Measurements from ENCODE around the gene ATP1B1.
"Not testable (repeated sequence)": the region's sequence is repeated elsewhere in the genome, so short reads cannot be mapped to it uniquely, and the experiment has no call there.

The ATP1B1 gene

DNA sequence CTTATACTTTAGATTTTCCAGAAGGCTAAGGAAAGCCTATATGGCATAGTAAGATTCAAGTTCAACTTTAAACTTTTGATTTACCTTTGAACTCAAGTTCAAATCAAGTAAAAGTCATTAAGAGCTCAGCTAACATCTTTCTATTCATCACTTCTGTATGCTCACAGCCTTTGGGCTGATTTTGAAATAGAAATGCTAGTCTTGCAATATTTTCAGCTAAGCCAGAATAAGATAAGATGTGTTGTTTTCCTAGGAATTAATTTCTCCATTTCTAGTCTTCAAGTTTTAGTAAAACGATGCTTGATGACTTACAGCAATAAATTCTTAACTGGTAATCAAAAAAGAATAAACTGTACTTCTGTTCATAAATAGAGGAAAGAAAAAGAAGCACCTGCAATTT lies 35.6 kb downstream of the ATP1B1 start:
- DNase-seq (ENCODE audit: low read depth, low spot score): no peak

DNA sequence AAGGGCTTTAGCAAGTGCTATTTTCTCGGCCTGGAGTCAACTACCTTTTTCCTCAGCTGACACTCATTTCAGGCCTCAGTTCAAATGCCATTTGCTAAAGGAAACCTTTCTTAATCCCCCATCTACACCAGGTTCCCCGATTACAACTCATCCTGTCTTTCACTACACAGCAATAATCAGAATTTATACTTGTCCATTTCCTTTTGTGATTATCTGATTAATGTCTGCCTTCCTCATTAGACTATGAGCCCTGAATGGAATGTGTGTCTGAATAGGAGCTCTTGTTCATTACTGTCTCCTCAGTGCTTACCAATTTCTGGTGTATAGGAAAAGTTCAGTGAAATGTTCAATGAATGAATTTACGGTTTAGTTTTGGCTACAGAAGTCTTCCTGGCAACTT lies 36.9 kb downstream of the ATP1B1 start:
- no peak for DNase-seq (ENCODE audit: low read depth, low spot score)

DNA sequence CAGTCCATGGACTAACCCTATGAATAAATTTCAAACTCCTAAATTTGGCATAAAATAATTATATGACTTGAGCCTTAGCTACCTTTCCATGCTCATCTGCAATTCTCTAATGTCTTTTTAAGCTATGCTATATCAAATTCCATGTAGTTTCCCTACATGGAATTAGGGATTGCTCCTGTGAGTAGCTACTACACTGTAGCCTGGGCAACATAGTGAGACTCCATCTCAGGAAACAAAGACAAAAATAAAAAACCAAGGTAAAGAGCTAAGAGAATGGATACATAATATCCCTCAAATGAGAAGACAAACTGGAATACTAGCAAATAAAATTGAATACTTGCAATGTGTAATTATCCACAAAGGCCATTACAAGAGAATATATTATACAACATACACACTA lies 37.5 kb downstream of the ATP1B1 start:
- no peak for DNase-seq (ENCODE audit: low read depth, low spot score)

DNA sequence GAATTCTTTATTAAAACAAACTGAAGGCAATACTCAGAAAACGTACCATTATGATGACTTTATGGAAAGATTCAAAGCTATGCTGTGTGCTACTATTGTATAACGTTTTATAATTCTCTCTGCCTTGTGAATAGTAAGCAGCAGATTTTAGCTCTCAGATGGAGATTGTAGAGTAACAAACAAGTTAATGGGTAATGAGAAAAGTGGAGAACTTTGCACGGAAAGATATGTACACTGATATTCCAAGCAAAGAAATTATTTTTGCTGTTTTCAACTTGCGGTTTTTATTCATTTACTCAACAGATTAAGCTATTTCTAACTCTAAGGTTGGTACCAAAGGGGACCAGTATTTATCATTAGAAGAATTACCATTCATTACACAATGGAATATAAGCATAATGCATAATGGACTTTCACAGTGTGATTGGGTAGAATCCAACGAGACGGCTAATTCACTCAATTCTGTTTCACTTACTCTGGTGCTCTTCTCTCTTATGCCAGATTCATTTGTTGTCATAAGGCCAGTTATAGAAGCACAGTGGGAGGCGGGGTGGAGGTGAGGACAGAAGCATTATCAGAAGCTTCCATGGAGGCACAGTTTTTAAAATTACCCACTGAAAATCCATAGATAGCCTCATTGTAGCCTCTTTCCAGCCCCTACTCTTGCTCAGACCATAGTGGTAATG lies 38.6 kb downstream of the ATP1B1 start:
- DNase-seq (ENCODE audit: low read depth, low spot score): no peak

DNA sequence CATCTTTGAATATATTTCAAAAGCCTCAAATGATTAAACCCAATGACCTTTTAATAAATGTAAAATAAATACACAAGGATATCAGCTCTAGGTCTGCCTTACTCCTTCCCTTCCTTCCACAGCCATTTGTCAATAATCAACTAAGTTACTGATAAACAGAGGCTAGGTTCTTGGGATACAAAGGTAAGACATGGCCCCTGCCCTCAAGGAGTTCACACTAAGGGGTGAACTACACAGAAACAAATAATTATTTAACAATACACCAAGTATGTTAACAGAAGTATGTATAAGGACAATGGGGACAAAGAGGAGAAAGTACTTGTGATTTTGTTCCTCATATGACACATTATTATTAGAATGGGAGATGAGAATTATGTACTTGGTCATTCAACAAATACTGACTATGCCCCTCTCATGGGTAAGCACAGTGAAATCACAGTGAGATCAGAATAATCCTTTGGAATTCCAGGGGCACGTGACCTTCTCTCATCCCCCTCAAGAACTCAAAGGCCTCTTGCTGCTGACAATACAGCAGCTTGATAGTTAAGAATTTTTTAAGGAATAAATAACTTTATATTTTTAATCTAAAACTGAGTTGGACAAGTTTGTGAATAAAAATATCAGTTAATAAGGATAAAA lies 40.2 kb downstream of the ATP1B1 start:
- DNase-seq (ENCODE audit: low read depth, low spot score): no peak

DNA sequence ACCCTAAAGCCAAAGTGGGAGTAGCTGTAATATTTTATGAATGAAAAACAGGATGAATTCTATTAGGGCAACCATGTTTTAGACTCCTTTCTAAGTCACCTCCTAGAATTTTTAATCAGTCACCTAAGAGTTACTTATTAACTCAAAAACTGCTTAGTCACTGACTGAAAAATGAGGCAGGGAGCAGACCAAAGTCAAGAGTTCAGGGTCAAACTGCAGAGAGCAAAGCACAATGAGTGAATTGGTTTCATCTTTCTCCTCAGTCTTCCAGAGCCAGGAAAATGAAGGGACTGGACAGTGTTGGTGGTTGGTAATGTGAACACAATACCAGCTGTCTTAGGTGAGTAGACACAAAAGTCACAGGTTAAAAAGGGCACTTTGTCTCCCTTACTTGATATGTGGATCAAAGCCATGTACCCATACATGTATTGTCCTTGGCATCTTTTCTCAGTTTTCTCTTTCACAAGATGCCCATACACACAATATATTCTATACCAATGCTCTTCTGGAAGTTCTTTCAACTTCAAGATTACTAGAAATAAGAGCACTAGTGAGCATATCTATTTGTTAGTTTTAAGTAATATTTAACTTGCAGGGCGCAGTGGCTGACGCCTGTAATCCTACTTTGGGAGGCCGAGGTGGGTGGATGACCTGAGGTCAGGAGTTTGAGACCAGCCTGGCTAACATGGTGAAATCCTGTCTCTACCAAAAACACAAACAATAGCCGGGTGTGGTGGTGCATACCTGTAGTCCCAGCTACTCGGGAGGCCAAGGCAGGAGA lies 42.2 kb downstream of the ATP1B1 start:
- no peak for DNase-seq (ENCODE audit: low read depth, low spot score)

DNA sequence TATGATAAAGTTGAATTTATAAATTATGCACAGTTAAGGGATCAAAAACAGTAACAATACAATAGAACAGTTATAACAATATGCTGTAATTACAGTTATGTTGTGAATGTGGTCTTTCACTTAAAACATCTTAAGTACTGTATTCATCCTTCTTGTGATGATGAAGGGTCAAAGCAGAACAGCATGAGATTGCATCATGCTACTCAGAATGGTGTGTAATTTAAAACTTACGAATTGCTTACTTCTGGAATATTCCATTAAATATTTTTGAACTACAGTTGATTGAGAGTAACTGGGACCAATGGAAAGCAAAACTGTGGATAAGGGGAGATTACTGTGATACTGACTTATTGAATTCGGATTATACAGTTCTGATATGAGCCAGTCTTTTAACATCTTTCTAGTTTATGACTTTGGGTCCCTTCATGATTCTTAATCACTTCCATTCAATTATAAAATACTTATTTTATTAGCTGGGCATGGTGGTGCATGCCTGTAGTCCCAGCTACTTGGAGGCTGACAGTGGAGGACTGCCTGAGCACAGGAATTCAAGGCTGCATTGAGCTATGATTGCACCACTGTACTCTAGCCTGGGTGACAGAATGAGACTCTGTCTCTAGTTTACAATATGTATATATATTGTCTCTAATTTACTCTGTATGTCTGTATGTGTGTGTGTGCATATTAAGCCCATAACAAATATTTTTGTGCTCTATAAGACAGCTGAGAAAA lies 43.2 kb downstream of the ATP1B1 start:
- DNase-seq (ENCODE audit: low read depth, low spot score): no peak

DNA sequence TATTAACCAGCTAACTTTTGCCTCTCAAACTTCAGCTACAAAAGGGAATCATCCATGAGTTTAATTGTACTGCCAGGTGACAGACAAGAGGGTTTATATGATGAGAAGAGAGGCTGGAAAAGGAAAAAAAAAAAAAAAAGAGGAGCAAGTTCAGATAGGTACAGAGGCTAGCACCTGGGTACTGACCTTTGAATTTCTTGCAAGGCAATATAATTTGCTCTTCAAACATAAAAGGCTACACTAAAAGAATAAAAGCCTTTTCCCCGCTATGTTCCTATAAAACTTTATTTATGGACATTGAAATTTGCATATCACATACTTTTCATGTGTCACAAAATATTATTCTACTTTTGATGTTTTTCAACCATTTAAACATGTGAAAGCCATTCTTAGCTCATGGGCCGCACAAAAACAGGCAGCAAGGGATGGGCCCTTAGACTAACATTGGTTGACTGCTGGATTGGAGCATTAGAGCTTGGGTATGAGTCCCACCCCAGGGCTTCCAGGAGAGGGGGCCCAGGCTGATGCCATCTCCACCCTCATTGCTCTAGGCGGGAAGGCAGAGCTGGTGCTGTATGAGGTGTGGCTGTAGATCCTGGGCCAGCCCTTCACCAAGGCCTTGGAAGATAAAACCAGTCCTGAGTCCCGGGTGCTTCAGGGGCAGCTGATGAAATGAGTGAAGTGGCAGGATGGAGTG lies 44.3 kb downstream of the ATP1B1 start:
- DNase-seq (ENCODE audit: low read depth, low spot score): no peak

DNA sequence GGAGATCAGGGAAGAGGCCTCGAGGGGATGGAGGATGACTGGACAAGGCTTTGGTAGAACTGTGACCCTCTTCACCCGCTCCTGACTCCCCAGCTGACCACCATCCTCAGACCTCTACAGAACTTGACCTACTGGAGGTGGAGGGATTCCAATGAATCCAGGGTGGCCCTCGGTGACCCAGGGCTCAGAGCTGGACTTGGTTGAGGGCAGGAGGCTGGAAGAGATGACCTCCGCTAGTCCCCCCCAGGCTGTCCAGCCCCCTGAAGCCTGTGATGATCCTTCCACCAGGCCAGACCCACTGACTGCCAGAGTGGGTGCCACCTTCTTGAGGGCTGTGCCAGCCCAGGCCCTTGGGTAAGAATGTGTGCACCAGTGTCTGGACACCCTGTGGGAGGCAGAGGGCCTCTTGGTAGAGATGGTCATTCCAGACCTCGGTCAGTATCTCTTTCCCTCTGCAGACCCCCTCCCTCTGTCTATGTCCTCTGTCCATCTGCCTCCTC lies 44.9 kb downstream of the ATP1B1 start:
- no peak for DNase-seq (ENCODE audit: low read depth, low spot score)

DNA sequence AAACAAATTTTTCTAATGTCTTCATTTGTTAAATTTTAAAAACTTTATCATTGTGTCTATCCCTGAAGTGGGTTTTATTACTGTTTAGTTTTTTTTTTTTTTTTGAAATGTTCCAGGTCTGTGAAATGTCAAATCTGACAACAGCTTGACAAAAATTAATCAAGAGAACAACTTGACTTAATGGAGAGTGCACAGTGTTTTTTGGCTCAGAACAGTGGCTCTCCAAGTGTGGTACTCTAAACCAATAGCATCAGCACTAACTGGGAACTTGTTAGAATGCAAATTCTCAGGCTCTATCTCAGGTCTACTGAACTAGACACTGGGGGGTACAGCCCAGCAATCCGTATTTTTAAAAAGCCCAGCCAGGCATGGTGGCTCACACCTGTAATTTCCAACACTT lies 49.2 kb downstream of the ATP1B1 start:
- DNase-seq (ENCODE audit: low read depth, low spot score): no peak

DNA sequence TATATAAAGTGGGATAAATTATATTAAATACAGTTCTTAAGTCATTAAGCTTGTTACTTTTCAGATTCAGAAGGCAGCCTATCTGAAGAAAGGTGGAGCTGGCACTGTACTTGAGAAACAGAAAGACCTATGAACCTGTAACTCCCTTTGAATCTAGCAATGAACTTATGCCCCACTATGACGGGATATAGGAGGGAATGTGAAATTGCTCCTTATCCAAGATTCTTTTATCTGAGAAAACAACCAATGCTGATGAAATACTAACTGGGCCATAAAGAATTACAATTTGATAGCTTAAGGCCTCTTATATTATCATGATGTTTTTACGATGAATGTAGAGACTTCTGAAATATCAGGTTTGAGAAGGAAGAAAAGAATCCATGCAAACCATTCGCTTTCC lies 50.1 kb downstream of the ATP1B1 start:
- DNase-seq (ENCODE audit: low read depth, low spot score): no peak

DNA sequence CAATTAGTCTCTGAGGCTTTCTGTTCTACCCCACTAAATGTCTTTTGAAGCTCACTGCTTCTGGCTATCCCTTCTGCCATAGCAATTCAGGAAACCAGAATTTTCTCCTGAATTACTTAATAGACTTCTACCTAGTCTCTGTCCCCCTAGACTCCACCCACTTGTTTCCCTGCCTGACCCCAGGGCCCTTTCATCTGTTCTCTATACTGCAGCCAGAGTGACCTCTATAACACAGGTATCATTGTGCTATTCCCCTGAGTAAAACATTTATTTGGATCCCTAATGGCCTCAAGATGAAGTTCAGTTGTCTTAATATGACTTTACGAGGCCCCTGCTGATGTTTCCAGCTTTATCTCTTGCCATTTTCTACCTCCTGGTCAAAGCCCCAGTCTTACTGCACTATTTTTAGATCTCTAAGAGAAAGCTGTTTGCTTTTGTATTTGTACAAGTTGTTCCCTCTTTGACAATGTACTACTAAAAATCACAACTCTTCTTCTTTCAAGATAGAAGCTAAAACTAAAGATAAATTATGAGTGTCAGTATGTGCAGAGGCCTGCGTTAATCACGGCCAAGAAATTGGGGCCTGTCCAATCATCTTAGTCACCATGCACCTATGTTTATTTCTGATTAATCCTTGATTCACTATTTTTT lies 54.5 kb downstream of the ATP1B1 start:
- no peak for DNase-seq (ENCODE audit: low read depth, low spot score)

DNA sequence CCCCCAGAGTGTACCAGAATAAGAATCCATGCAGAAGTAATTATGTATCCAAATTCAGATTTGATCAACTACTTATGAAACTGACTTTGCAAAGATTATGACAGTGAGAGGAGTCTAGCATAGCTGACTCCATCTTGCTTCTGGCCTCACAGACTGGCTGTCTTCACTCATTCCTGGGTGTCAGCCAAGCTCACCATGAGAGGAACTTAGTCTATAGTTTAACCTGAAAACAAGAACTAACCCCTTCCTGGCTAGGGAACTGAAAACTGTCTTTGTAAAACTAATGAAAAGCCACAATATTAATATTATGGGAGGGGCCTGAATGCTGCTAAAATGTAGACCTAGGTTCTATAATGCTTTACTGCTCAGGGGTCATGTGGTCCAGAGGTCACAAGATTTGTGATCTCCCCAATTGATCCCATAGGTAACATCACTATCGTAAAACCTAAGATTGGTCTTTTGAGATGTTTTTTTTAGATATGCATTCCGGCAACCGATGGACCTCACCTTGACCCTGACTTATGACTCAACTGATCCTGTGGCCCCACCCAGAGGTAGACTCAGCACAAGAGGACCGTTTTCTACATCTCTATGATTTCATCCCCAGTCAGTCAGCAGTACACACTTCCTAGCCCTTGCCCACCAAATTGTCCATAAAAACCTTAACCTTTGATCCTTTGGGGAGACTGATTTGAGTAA lies 55.2 kb downstream of the ATP1B1 start:
- no peak for DNase-seq (ENCODE audit: low read depth, low spot score)

DNA sequence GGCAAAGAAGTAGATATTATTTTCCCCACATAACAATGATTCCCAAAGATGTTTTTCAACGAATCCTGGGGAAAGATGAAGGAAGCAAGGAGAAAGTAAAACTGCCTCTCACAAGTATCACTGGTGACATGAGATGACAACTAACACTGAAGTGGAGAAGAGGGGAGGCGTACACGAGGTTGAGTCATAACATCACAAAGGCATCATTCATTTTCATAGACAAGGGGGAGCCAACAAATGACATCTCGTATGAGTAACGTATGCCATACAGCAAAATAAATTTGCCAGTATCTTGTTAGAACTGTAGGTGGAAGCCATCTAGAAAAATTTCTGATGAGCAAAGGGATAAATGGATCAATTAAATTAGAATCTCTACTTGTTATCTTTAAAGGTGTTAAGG lies 56.6 kb downstream of the ATP1B1 start:
- DNase-seq (ENCODE audit: low read depth, low spot score): no peak

DNA sequence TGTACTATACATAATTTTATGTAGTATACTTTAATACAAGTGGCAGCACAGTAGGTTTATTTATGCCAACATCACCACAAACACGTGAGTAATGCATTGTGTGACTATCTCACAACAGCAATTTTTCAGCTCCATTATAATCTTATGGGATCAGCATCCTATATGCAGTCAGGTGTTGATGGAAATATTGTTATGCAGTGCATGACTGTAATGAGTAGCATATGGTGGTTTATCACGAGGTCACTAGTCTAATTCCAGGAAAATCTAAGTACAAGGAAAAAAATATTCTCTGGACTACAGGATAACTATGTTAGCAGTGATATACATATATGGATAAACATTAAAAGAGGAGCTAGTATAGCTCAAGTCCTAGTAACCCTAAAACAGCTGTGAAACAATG lies 69.0 kb downstream of the ATP1B1 start:
- no peak for DNase-seq (ENCODE audit: low read depth, low spot score)

DNA sequence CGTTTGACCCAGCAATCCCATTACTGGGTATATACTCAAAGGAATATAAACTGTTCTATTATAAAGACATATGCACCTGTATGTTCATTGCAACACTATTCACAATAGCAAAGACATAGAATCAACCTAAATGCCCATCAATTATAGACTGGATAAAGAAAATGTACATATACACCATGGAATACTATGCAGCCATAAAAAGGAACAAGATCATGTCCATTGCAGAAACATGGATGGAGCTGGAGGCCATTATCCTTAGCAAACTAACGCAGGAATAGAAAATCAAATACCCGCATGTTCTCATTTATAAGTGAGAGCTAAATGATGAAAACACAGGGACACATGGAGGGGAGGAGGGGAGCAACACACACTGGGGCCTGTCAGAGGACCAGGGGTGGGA lies 72.9 kb downstream of the ATP1B1 start:
- DNase-seq (ENCODE audit: low read depth, low spot score): not testable (repeated sequence)

DNA sequence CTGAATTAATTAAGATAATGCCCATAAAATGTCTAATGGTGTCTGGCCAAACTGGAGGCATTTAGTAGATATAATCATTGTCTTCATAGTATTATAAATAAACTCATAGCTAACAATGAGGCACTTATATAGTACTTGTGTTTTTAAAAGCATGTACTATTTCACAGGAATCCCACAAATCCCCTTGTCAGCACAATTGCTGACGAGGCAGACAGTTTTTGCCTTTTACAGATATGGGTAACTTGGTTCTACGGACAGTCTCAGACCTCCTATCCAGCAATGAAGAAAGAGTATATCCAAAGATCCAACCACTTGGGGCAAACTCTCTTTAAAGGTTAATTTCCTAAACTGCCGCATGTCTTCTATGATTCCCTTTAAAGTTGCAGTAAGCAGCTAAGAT lies 73.7 kb downstream of the ATP1B1 start:
- no peak for DNase-seq (ENCODE audit: low read depth, low spot score)

Measured in activated naive CD8-positive, alpha-beta T cell treated with anti-CD3 and anti-CD28 coated beads, Interleukin-2, amount 50 U/mL, for 16 hours (primary cell).